CD4-positive, alpha-beta memory T cell (primary cell): ENCODE results near the gene GUCY2C. TPM values are rescaled to one million over a fixed set of nuclear protein-coding genes. Genes with fewer than 3 reads are reported as not detected.

Source experiments
- CTCF ChIA-PET: fragments of 350-600 bp; sonication (Branson Sonifier 250); formaldehyde crosslinking; loops from one replicate; lab custom pipeline; 2021; ENCODE audit warnings: inconsistent platforms; ENCODE audit not compliant: partially characterized antibody; lab: Charles Lee
- POLR2A ChIA-PET: fragments of 350-600 bp; sonication (Branson Sonifier 250); formaldehyde crosslinking; loops from one replicate; lab custom pipeline; 2021; ENCODE audit not compliant: partially characterized antibody; lab: Charles Lee
- DNase-seq, 5 donors: peaks; one replicate each; pipeline versions ENCODE4 v3.0.0 to v3.0.0-alpha.2; 2020 to 2022; ENCODE audit warnings: mixed read lengths in 1 of 5
- H3K27ac ChIP-seq: one replicate; pipeline ENCODE4 v1.7.0; 2013; ENCODE audit warnings: low read depth, low read length
- H3K27me3 ChIP-seq: 2 replicates; pipeline ENCODE4 v1.7.0; 2013; ENCODE audit warnings: mild to moderate bottlenecking, low read length, moderate library complexity; ENCODE audit not compliant: insufficient read depth
- H3K36me3 ChIP-seq: 2 replicates; pipeline ENCODE4 v1.7.0; 2013; ENCODE audit warnings: mild to moderate bottlenecking, low read length, moderate library complexity; ENCODE audit not compliant: insufficient read depth
- H3K4me1 ChIP-seq: 2 replicates; pipeline ENCODE4 v1.7.0; 2013; ENCODE audit warnings: mild to moderate bottlenecking, low read length, moderate library complexity; ENCODE audit not compliant: insufficient read depth
- H3K4me3 ChIP-seq, 2 donors: one replicate each; pipeline ENCODE4 v1.7.0; 2013; ENCODE audit warnings: low read length in 2 of 2, mild to moderate bottlenecking in 1 of 2
- H3K9me3 ChIP-seq, 2 donors: one replicate each; pipeline ENCODE4 v1.7.0; 2013; ENCODE audit warnings: low read length in 2 of 2, control low read depth in 1 of 2; ENCODE audit not compliant: control insufficient read depth in 1 of 2
- H3K27ac Mint-ChIP-seq, 7 donors: one replicate each; pipeline ENCODE4 v1.8.0; 2020 to 2021; ENCODE audit warnings: mixed read lengths in 7 of 7, mild to moderate bottlenecking in 6 of 7, inconsistent platforms in 3 of 7, moderate library complexity in 3 of 7
- H3K27me3 Mint-ChIP-seq, 2 donors: one replicate each; pipeline ENCODE4 v1.8.0; 2020 to 2021; ENCODE audit warnings: mixed read lengths in 2 of 2
- H3K36me3 Mint-ChIP-seq, 2 donors: one replicate each; pipeline ENCODE4 v1.8.0; 2020 to 2021; ENCODE audit warnings: mixed read lengths in 2 of 2, inconsistent platforms in 1 of 2, mild to moderate bottlenecking in 1 of 2
- H3K4me1 Mint-ChIP-seq, 4 donors: one replicate each; pipeline ENCODE4 v1.8.0; 2020 to 2021; ENCODE audit warnings: mixed read lengths in 4 of 4, mild to moderate bottlenecking in 1 of 4
- H3K4me3 Mint-ChIP-seq, 8 donors: one replicate each; pipeline ENCODE4 v1.8.0; 2020 to 2021; ENCODE audit warnings: mixed read lengths in 8 of 8, mild to moderate bottlenecking in 7 of 8, moderate library complexity in 6 of 8, inconsistent platforms in 3 of 8
- H3K9me3 Mint-ChIP-seq, 8 donors: one replicate each; pipeline ENCODE4 v1.8.0; 2020 to 2021; ENCODE audit warnings: mixed read lengths in 8 of 8, mild to moderate bottlenecking in 5 of 8, inconsistent platforms in 3 of 8, moderate library complexity in 1 of 8
- intact Hi-C: fragments of 100-400 bp; cut with micrococcal nuclease; formaldehyde crosslinking; loops from one replicate; pipeline ENCODE4 v1.15.1; 2023
- polyA plus RNA-seq, 2 donors: library from polyadenylated mRNA; unstranded; fragments of 300-500 nt; fragmentation: Illumina TruSeq; gene quantifications; one replicate each; pipeline ENCODE4 v1.2.3, GENCODE V29; 2021
- total RNA-seq, 2 experiments: library from RNA; stranded (reverse); gene quantifications; one replicate each; pipeline ENCODE4 v1.2.3, GENCODE V29; 2021

Gene GUCY2C
- total and polyA plus RNA-seq, 4 experiments from 2014 or later, result not detected

DNA sequence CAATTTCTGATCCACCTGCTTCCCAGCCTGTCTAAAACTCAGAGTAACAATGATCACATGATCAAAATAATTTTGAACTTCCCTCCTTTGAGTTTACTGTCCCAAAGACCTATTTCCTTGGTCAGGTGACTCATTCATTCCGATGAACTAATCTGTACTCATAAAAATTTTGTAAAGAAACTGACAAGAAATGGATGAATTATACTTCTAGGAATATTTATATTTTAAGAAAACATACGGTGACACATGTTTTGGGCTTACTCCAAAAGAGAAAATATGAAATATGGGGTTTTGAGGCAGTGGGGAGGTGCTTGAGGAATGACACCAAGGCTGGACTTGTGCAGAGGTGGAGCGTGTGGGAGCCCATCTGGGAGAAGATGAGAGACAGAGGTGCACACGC is 42.0 kb downstream of the GUCY2C start:
- no peaks in the 10 kb centered on the region for H3K36me3 ChIP-seq
- Mint-ChIP-seq H3K27me3 (peaks cover 0 to 3% of the 10 kb centered on the region in 2 donors), H3K9me3 (peaks cover 0 to 6% (median 0%) of the 10 kb centered on the region in 8 donors), H3K27ac (no peak overlapping the region), H3K4me3 (no peak overlapping the region), H3K36me3 (no peaks in the 10 kb centered on the region), H3K4me1 (no peaks in the 10 kb centered on the region)
- POLR2A ChIA-PET, result no interaction called here
- no peaks in the 10 kb centered on the region for H3K9me3 ChIP-seq
- no peak overlapping the region for H3K27ac ChIP-seq
- H3K27me3 ChIP-seq, result no peaks in the 10 kb centered on the region
- no peak overlapping the region for H3K4me3 ChIP-seq
- H3K4me1 ChIP-seq, result no peaks in the 10 kb centered on the region
- DNase-seq, result no peak
- CTCF ChIA-PET, result interaction anchor here (1.4 to 3.5 kb wide), 2 partner anchors 12 to 25 kb away, joined by 3 to 12 read pairs; no protein-coding TSS in a partner anchor
- intact Hi-C loops, result no loop called here

DNA sequence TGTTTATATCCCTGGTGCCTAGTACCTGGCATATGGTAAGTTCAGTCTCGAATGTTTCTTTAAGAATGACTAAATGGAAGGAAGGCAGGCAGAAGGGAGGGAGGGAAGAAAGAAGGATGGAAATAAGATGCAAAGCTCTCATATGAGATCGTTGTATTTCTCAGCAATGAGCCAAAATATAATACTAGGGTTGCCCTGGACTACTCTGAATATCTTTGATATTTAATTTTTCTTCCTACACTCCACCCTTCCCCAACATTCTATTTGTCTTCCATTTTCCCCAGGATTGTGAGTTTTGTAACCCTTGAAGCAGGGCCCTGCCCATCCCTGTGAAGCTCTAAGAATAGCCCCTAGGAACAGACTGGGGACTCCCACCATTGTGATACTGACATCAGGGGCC is 43.9 kb downstream of the GUCY2C start:
- Mint-ChIP-seq H3K4me3 (no peak overlapping the region), H3K27me3 (peaks cover 0 to 4% of the 10 kb centered on the region in 2 donors), H3K27ac (no peak overlapping the region), H3K36me3 (no peaks in the 10 kb centered on the region), H3K4me1 (no peaks in the 10 kb centered on the region), H3K9me3 (peaks cover 0 to 4% (median 0%) of the 10 kb centered on the region in 8 donors)
- POLR2A ChIA-PET, result no interaction called here
- Histone ChIP-seq H3K9me3 (no peaks in the 10 kb centered on the region), H3K36me3 (no peaks in the 10 kb centered on the region), H3K27me3 (no peaks in the 10 kb centered on the region), H3K27ac (no peak overlapping the region), H3K4me3 (no peak overlapping the region), H3K4me1 (no peaks in the 10 kb centered on the region)
- DNase-seq, result no peak
- intact Hi-C loops, result no loop called here
- CTCF ChIA-PET, result interaction anchor here (1.3 kb wide), 1 partner anchor 10 kb away, joined by 3 read pairs; no protein-coding TSS in a partner anchor

DNA sequence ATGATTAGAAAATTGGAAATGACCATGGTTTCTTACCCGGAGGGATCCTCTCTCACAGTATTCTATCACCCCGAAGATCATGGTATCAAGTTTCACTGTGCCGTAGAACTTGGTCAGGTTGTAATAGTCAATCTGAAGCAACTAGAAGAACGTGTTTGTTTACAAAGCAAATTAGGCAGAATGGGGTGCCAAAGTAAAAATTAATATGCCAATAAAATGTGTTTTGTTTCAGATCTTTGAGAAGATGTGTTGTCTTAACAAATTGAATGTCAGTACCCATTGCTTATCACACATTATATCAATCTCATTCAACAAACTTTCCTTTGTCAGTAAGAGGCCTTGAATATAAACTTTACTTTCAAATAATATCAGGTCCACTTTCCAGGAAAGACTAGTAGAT is 45.0 kb downstream of the GUCY2C start:
- no peaks in the 10 kb centered on the region for H3K9me3 Mint-ChIP-seq
- H3K27me3 ChIP-seq, result no peaks in the 10 kb centered on the region
- POLR2A ChIA-PET, result no interaction called here

DNA sequence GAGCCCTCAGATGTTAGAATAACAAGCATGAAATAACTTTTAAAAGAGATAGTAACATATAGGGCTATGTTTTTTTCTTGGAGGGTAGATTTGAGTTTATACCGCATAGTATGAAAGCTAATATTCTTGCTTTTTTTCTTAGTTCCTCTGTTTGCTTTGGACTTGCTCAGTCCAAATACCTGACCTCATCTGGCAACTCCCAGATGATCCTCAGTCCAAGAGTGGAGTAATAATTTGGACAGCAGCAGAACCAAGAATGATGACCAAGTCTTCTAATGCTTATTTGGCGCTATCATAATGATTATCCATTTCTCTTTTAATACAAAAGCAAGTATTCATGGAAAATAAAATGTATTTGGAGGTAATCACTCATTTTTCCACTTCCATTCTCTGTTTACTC is 45.6 kb downstream of the GUCY2C start:
- ChIA-PET POLR2A (no interaction called here), CTCF (no interaction called here)
- intact Hi-C loops, result loop anchor here (1.0 kb wide), 1 partner anchor 13 kb away; no protein-coding TSS in a partner anchor
- Histone ChIP-seq H3K9me3 (no peaks in the 10 kb centered on the region), H3K27me3 (no peaks in the 10 kb centered on the region), H3K4me3 (no peak overlapping the region), H3K4me1 (no peaks in the 10 kb centered on the region), H3K36me3 (no peaks in the 10 kb centered on the region), H3K27ac (no peak overlapping the region)
- Mint-ChIP-seq H3K27me3 (peaks cover 0 to 4% of the 10 kb centered on the region in 2 donors), H3K27ac (no peak overlapping the region), H3K4me1 (no peaks in the 10 kb centered on the region), H3K36me3 (no peaks in the 10 kb centered on the region), H3K4me3 (no peak overlapping the region), H3K9me3 (no peaks in the 10 kb centered on the region)
- no peak for DNase-seq

More for the DNA sequence above, 45.0 kb downstream of the GUCY2C start:
- Mint-ChIP-seq H3K4me1 (no peaks in the 10 kb centered on the region), H3K4me3 (no peak overlapping the region), H3K27ac (no peak overlapping the region), H3K36me3 (no peaks in the 10 kb centered on the region), H3K27me3 (peaks cover 0 to 4% of the 10 kb centered on the region in 2 donors)
- intact Hi-C loops, result loop anchor here (1.0 kb wide), 1 partner anchor 14 kb away; no protein-coding TSS in a partner anchor
- H3K36me3 ChIP-seq, result no peaks in the 10 kb centered on the region
- no peaks in the 10 kb centered on the region for H3K4me1 ChIP-seq
- no peak for DNase-seq
- no peak overlapping the region for H3K27ac ChIP-seq
- no peaks in the 10 kb centered on the region for H3K9me3 ChIP-seq
- CTCF ChIA-PET, result no interaction called here
- no peak overlapping the region for H3K4me3 ChIP-seq

DNA sequence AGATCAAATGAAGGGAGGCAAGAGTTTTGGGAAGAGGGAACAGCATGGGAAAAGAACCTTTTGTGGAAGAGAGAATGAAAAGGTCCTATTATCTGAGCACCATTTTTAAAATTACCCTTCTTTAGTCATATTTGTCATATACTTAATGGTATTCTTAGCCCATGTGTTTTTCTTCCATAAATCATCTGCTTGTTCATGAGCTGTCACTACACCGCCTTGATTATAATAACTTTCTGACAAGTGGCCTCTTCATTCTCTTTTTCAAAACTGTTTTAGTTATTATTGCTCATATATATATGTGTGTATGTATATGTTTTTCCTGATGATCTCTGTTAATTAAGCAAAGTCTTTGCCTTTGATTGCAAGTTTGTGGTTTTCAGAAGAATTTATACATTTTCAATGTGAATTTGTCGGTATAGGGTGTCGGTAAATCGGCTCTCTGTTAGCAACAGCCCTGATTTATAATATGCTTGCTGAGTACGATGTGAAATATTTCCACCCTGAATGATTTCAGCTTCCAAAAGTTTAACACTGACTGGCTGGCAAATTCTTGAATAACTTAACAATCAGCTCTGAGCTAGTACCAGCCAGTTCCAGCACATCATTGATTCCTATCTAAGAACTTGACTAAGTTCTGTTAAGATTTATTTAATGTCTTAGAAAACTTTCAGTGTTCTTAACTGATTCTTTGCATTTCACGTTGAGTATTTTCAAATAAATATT is 49.2 kb downstream of the GUCY2C start:
- no peak overlapping the region for H3K27ac ChIP-seq
- DNase-seq, result no peak
- no peaks in the 10 kb centered on the region for H3K9me3 ChIP-seq
- CTCF ChIA-PET, result interaction anchor here (0.8 kb wide), 1 partner anchor 461 kb away, joined by 3 read pairs; no protein-coding TSS in a partner anchor
- no peak overlapping the region for H3K4me3 Mint-ChIP-seq
- POLR2A ChIA-PET, result no interaction called here
- H3K36me3 Mint-ChIP-seq, result no peaks in the 10 kb centered on the region
- no peaks in the 10 kb centered on the region for H3K36me3 ChIP-seq
- no peak overlapping the region for H3K4me3 ChIP-seq
- H3K27me3 Mint-ChIP-seq, result peaks cover 1 to 2% of the 10 kb centered on the region in 2 donors
- peaks cover 23% of the 10 kb centered on the region for H3K4me1 ChIP-seq
- no peaks in the 10 kb centered on the region for H3K27me3 ChIP-seq
- H3K4me1 Mint-ChIP-seq, result peaks cover 20 to 25% (median 22%) of the 10 kb centered on the region in 4 donors
- intact Hi-C loops, result no loop called here
- H3K9me3 Mint-ChIP-seq, result no peaks in the 10 kb centered on the region
- H3K27ac Mint-ChIP-seq, result no peak overlapping the region

DNA sequence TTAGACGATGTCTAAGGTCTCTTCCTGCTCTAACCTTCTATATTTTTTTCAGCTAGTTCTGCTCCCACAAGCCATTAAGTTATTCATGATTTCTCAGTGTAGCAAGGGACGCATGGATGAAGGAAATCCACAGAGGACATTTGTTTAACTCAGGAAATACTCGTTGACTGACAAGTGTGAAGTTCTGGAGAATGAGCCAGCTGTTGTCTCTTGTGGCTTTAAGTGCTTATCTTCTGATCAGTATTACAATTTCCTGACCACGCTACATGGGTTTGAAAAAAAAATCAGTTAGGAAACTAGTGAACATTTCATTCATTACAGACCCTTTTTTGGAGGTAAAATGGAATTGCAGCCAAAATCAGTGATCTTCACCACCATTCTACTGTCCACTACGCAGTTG is 53.1 kb downstream of the GUCY2C start:
- CTCF ChIA-PET, result interaction anchor here (1.1 kb wide), 2 partner anchors 12 to 21 kb away, joined by 3 read pairs; no protein-coding TSS in a partner anchor
- peaks cover 23% of the 10 kb centered on the region for H3K4me1 ChIP-seq
- no peaks in the 10 kb centered on the region for H3K36me3 Mint-ChIP-seq
- H3K36me3 ChIP-seq, result no peaks in the 10 kb centered on the region
- intact Hi-C loops, result no loop called here
- peak overlapping the region; percentile 54 to 82 (median 74) for H3K4me3 Mint-ChIP-seq
- H3K4me3 ChIP-seq, result no peak overlapping the region
- peaks cover 0 to 1% of the 10 kb centered on the region in 2 donors for H3K27me3 Mint-ChIP-seq
- no peak overlapping the region for H3K27ac ChIP-seq
- peaks cover 20 to 25% (median 22%) of the 10 kb centered on the region in 4 donors for H3K4me1 Mint-ChIP-seq
- POLR2A ChIA-PET, result interaction anchor here (1.5 kb wide), 1 partner anchor 127 kb away, joined by 6 read pairs; a partner anchor contains a TSS
- H3K27me3 ChIP-seq, result no peaks in the 10 kb centered on the region
- no peaks in the 10 kb centered on the region for H3K9me3 Mint-ChIP-seq
- peak overlapping the region in 6 of 7 donors; percentile 53 to 86 (median 66) for H3K27ac Mint-ChIP-seq
- no peaks in the 10 kb centered on the region for H3K9me3 ChIP-seq
- DNase-seq, result peak in 4 of 5 donors; percentile 49 to 60 (median 51)

DNA sequence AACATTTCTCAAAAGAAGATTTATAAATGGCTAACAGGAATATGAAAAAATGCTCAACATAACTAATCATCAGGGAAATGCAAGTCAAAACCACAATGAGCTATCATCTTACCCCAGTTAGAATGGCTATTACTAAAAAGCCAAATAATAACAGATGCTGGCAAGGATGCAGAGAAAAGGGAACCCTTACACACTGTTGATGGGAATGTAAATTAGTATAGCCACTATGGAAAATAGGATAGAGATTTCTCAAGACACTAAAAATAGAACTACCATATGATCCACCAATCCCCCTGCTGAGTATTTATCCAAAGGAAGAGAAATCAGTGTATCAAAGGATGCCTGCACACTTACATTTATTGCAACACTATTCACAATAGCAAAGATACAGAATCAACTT is 58.3 kb downstream of the GUCY2C start:
- no peaks in the 10 kb centered on the region for H3K9me3 ChIP-seq
- Mint-ChIP-seq H3K4me3 (no peak overlapping the region), H3K27ac (no peak overlapping the region), H3K9me3 (peaks cover 0 to 13% (median 6%) of the 10 kb centered on the region in 8 donors), H3K27me3 (no peaks in the 10 kb centered on the region), H3K4me1 (peaks cover 7 to 10% (median 9%) of the 10 kb centered on the region in 4 donors), H3K36me3 (no peaks in the 10 kb centered on the region)
- no peaks in the 10 kb centered on the region for H3K36me3 ChIP-seq
- no peaks in the 10 kb centered on the region for H3K27me3 ChIP-seq
- CTCF ChIA-PET, result interaction anchor here (2.2 kb wide), 1 partner anchor 10 kb away, joined by 6 read pairs; no protein-coding TSS in a partner anchor
- POLR2A ChIA-PET, result no interaction called here
- H3K4me3 ChIP-seq, result no peak overlapping the region
- no peak overlapping the region for H3K27ac ChIP-seq
- DNase-seq, result no peak
- intact Hi-C loops, result loop anchor here (10.0 kb wide), 1 partner anchor 207 kb away; the partner anchor contains the start of gene ART4
- peaks cover 6% of the 10 kb centered on the region for H3K4me1 ChIP-seq
